ENCODE results near the gene CASTOR2.

GRCh38 chr7:75039166-75039565 is 74.7 kb downstream of the CASTOR2 start:
- TF ChIP-seq POLR2A (IDR thresholded peaks at IDR 0.05) (no peak), CTCF (IDR thresholded peaks at IDR 0.05) (no peak)

All from tibial nerve (tissue), 3 donors.